Measurements from ENCODE around the gene VPS9D1. TPM values are rescaled to one million over a fixed set of nuclear protein-coding genes. Genes with fewer than 3 reads are reported as not detected.
A peak's percentile ranks its signal among the peaks of the same experiment; 100 is the strongest.
"Not testable (repeated sequence)": the region's sequence is repeated elsewhere in the genome, so short reads cannot be mapped to it uniquely, and the experiment has no call there.

The VPS9D1 gene
- total RNA-seq, 2 donors from 2014 or later, result 18.8 to 23.2 TPM

DNA sequence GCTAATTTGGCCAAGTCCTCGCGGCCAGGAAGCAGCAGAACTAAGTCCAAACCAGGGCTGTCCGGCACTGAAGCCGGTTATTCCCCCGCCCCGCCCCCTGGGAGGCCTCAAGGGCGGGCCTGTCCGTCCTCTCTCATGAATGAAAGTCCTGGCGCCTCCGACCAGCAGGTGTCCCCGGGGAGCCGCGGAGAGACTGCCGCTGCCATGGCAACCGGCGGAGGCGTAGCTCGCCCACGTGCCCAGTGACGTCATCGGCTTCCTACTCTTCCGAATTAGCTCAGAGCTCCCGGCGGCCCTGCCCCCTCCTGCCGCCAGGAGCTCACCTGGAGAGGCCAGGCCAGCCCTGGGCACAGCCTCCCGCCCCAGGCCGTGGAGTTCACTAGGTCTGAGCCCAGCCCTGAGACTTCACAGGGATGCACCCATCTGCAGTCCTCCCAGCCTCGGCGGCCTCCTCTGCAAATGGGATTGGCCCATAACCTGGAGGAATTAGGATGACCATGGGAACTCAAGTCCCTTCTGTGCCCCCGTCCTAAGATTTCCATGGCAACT, 20.5 kb downstream of the VPS9D1 start:
- H3K27ac Mint-ChIP-seq, result peak overlapping the region; percentile 68
- peaks cover 10% of the 10 kb centered on the region for H3K4me1 Mint-ChIP-seq

DNA sequence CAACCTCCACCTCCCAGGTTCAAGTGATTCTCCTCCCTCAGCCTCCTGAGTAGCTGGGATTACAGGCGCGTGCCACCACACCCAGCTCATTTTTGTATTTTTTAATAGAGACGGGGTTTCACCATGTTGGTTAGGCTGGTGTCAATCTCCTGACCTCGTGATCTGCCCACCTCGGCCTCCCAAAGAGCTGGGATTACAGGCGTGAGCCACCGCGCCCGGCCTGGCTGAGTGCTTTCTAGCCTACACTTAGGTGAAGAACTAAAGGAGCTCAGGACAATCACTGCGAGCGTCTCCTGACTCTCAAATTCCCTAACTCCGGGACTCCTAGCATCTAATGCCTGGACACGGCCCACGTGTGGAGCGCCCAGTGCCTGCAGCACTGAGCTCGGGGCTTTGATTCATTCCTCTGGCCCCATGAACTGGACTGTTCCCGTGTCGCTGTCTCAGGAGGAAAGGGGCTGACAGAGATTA, 21.0 kb downstream of the VPS9D1 start:
- not testable (repeated sequence) for H3K36me3 Mint-ChIP-seq (ENCODE audit: low read depth); ATAC-seq; H3K27me3 Mint-ChIP-seq; H3K9me3 ChIP-seq (ENCODE audit: control insufficient read depth, low read length, poor library complexity, severe bottlenecking); DNase-seq
- Mint-ChIP-seq H3K27ac (peak overlapping the region; percentile 68), H3K4me1 (peaks cover 13% of the 10 kb centered on the region), H3K4me3 (peak overlapping the region; percentile 84)

More for the DNA sequence above, 20.5 kb downstream of the VPS9D1 start:
- peak; percentile 32 for ATAC-seq
- peak; percentile 94 to 96 (median 94) for DNase-seq
- Mint-ChIP-seq H3K27me3 (no peaks in the 10 kb centered on the region), H3K4me3 (peak overlapping the region; percentile 84), H3K36me3 (ENCODE audit: low read depth) (no peaks in the 10 kb centered on the region)
- H3K9me3 ChIP-seq (ENCODE audit: control insufficient read depth, low read length, poor library complexity, severe bottlenecking), result no peaks in the 10 kb centered on the region

DNA sequence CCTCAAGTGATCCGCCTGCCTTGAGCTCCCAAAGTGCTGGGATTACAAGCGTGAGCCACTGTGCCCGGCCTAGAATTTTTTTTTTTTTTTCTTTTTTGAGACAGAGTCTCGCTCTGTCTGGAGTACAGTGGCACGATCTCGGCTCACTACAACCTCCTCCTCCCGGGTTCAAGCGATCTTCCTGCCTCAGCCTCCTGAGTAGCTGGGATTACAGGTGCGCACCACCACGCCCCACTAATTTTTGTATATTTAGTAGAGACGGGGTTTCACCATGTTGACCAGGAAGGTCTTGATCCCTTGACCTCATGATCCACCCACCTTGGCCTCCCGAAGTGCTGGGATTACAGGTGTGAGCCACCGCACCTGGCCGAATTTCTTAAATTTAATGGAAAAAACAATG, 22.0 kb downstream of the VPS9D1 start:
- H3K27ac Mint-ChIP-seq; H3K4me3 Mint-ChIP-seq; H3K36me3 Mint-ChIP-seq (ENCODE audit: low read depth); H3K9me3 ChIP-seq (ENCODE audit: control insufficient read depth, low read length, poor library complexity, severe bottlenecking); H3K27me3 Mint-ChIP-seq; ATAC-seq; DNase-seq: not testable (repeated sequence)
- H3K4me1 Mint-ChIP-seq, result peaks cover 13% of the 10 kb centered on the region

DNA sequence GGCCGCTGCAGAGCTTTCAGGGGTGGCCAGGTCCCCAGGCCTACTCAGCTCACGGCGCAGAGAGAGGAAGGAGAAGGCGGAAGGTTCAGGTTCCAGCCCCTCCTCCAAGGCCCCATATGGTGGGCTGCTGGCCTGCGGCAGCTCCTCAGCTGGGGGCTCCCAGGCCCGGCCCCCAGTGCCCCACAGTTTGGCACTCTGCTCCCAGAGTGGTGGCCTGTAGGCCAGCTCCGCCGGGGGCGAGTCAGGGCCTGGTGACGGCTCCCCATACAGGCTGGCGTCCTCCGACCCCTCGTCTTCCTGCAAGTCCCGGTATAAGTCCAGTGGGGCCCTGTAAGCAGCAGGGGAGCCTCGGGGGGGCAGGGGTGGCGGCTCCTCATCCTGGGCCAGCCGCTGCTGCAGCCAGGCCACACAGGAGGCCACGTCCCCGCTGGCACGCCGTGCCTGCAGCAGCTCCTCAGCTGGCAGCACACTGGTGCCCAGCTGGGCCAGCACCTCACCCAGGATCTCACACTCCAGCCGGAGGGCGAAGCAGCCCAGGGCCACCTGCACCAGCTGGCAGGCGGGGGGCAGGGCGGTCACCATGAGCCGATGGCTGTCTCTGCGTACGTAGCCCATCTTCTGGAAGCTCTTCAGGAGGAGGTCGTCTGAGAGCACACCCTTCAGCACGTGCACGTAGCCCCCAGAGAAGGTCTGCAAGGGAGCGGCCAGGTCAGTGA, 22.9 kb downstream of the VPS9D1 start:
- DNase-seq, result no peak

DNA sequence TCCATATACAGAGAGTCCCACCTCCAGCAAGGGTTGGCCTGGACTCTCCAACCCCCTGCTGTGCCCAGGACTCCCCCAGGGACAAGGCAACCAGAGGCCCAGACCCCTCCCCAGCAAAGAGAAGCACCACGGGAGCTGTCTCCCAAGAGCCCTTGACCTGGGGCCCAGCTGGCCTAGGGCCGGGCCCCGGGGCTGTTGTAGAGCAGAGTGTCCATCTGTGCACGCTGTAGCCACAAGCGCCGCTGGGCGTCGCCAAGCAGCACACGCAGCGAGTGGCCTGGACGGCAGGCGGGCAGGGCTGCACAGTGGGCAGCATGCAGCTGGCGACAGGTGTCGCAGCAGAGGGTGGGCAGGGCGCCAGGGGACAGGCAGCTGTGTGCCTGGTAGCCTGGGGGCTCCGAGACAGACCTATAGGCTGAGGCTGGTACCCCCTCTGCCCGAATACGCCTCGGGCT, 23.5 kb downstream of the VPS9D1 start:
- H3K27ac Mint-ChIP-seq, result no peak overlapping the region
- H3K9me3 ChIP-seq (ENCODE audit: control insufficient read depth, low read length, poor library complexity, severe bottlenecking), result no peaks in the 10 kb centered on the region
- no peaks in the 10 kb centered on the region for H3K36me3 Mint-ChIP-seq (ENCODE audit: low read depth)
- no peak overlapping the region for H3K4me3 Mint-ChIP-seq
- H3K27me3 Mint-ChIP-seq, result no peaks in the 10 kb centered on the region
- no peak for ATAC-seq
- H3K4me1 Mint-ChIP-seq, result peaks cover 10% of the 10 kb centered on the region
- no peak for DNase-seq

More for the DNA sequence above, 22.9 kb downstream of the VPS9D1 start:
- Mint-ChIP-seq H3K36me3 (ENCODE audit: low read depth) (no peaks in the 10 kb centered on the region), H3K4me3 (no peak overlapping the region), H3K4me1 (peaks cover 13% of the 10 kb centered on the region), H3K27me3 (no peaks in the 10 kb centered on the region), H3K27ac (no peak overlapping the region)
- no peak for ATAC-seq
- no peaks in the 10 kb centered on the region for H3K9me3 ChIP-seq (ENCODE audit: control insufficient read depth, low read length, poor library complexity, severe bottlenecking)

DNA sequence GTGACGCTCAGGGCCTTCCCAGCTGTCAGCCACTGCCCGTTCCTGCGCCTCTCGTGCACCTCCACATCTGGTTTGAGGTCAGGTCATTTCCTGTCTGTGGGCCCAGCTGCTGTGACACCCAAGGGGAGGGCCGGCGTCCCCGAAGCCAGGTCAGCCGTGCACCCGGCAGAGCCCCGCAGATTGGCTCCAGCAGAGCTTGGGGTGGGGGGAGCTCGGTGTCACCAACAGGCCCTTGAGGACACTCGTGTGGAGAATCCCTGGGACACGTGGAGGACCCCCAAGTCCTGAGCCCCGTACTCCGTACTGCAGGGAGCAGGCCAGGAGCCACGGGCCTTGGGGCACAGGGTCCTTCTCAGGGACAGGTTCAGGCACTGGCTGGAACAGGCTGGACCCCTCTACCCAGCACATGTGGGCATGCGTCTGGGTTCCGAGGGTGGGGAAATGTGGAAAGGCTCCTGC, 24.0 kb downstream of the VPS9D1 start:
- H3K36me3 Mint-ChIP-seq (ENCODE audit: low read depth), result no peaks in the 10 kb centered on the region
- DNase-seq (no peak), ATAC-seq (no peak)
- H3K4me3 Mint-ChIP-seq, result no peak overlapping the region
- no peak overlapping the region for H3K27ac Mint-ChIP-seq
- no peaks in the 10 kb centered on the region for H3K9me3 ChIP-seq (ENCODE audit: control insufficient read depth, low read length, poor library complexity, severe bottlenecking)
- H3K4me1 Mint-ChIP-seq, result peaks cover 10% of the 10 kb centered on the region
- H3K27me3 Mint-ChIP-seq, result no peaks in the 10 kb centered on the region

DNA sequence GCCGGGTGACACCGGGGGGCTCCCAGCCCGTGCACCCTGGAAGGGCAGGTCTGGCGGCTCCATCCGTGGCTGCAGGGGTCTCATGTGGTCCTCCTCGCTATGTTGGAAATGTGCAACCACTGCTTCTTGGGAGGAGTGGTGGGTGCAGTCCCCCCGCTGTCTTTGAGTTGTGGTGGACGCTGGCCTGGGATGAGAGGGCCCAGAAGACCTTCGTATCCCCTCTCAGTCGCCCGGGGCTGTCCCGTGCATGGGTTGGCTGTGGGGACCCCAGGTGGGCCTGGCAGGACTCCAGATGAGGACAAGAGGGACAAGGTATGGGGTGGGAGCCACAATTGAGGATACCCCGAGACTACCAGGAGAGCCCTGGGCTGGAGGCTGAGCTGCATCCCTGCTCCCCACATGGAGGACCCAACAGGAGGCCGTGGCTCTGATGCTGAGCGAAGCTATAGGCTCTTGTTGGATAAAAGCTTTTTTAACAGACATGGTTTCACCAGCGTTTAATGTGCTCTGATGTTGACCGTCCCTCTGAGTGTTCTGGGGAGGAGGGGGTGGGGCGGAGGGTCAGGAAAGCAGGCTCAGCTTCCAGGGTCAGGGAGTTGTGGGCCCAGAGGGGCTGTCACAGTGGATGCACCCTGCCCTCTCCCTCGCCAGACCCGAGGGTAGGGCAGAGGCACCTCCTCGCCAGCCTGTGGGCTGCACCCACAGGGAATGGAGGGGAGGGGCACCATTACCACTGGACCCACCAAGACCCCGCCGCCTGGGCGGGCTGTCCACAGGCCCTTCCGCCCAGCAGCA, 24.6 kb downstream of the VPS9D1 start:
- peaks cover 10% of the 10 kb centered on the region for H3K4me1 Mint-ChIP-seq

DNA sequence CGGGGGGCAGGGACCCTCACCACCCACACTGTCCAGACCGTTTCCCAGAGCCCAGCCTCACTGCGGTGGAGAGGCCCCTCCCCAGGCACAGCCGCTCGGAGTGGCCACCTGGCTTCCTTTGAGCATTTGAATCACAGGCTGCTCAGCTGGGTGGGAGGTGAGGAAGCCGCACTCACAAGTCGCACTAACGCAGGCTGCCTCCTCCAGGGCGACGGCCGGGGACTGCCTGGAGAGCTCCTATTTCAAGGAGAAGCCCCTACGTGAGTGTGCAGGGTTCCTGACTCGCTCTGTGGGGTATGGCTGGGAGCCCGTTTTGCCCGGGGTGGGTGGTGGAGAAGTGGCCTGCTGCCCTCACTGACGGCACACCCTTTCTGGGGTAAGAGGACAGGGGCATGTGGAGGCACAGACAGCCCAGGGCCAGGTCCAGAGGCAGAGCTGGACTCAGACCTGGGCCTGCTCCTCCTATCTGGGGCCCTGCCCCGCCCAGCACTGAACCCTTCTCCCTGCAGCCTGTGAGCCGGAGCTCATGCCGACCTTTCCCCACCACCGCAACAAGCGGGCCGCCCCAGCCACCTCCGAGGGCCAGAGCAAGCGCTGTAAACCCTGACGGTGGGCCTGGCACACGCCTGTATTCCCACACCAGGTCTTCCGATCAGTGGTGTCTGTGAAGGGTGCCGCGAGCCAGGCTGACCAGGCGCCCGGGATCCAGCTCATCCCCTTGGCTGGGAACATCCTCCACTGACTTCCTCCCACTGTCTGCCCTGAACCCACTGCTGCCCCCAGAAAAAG, 25.4 kb downstream of the VPS9D1 start:
- Mint-ChIP-seq H3K4me3 (peak overlapping the region; percentile 21), H3K36me3 (ENCODE audit: low read depth) (no peaks in the 10 kb centered on the region), H3K27me3 (no peaks in the 10 kb centered on the region), H3K27ac (peak overlapping the region; percentile 79), H3K4me1 (peaks cover 7% of the 10 kb centered on the region)
- no peak for ATAC-seq
- no peaks in the 10 kb centered on the region for H3K9me3 ChIP-seq (ENCODE audit: control insufficient read depth, low read length, poor library complexity, severe bottlenecking)
- DNase-seq, result no peak

More for the DNA sequence above, 24.6 kb downstream of the VPS9D1 start:
- Mint-ChIP-seq H3K36me3 (ENCODE audit: low read depth) (no peaks in the 10 kb centered on the region), H3K4me3 (peak overlapping the region; percentile 21), H3K27ac (no peak overlapping the region), H3K27me3 (no peaks in the 10 kb centered on the region)
- DNase-seq, result no peak
- no peak for ATAC-seq
- H3K9me3 ChIP-seq (ENCODE audit: control insufficient read depth, low read length, poor library complexity, severe bottlenecking), result no peaks in the 10 kb centered on the region

DNA sequence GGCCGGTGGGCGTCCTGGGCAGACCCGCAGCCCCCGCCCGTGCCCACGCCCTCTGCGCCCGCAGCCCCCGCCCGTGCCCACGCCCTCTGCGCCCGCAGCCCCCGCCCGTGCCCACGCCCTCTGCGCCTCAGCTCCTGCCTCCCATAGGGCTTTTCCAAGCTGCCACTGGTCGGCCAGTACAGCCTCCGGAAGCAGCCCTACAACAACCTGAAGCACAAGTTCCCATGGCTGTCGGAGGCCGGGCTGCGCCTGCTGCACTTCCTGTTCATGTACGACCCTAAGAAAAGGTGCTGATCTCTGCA, 26.0 kb downstream of the VPS9D1 start:
- not testable (repeated sequence) for H3K4me1 Mint-ChIP-seq, ATAC-seq
- peak overlapping the region; percentile 79 for H3K27ac Mint-ChIP-seq

DNA sequence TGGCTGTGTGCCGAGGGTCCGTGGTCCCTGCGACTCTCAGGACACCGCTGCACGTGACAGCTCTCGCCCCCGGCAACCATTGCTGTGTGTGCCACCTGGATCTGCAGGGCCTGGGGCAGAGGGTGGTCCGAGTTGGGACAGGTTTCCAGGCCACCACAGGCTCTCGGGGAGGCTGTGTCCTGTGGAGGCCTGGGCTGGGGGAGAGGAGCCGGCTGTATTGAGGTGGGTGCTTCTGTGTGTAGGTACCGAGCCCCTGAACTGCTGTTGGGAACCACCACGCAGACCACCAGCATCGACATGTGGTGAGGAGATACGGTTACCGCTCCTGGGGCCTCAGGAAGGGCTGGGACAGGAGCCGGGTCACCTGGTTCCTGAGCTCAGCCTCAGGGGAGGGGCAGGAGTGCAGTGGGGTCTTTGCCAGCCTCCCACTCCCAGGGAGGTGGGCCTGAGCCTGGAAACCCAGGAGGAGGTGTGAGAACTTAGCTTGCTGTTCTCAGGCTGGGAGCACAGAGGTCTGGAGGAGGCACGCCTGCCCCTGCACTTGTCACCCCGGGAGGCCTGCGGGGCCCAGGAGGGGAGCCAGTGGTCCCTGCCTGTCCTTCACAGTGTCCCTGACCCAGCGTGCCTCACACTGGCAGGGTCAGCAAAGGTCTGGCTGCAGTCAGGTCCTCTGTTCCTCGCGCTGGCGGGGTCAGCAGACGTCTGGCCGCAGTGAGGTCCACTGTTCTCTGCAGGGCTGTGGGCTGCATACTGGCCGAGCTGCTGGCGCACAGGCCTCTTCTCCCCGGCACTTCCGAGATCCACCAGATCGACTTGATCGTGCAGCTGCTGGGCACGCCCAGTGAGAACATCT, 26.5 kb downstream of the VPS9D1 start:
- DNase-seq (peak in 1 of 3 donors; percentile 5), ATAC-seq (no peak)
- no peaks in the 10 kb centered on the region for H3K9me3 ChIP-seq (ENCODE audit: control insufficient read depth, low read length, poor library complexity, severe bottlenecking)
- Mint-ChIP-seq H3K4me3 (no peak overlapping the region), H3K4me1 (peaks cover 3% of the 10 kb centered on the region), H3K27ac (peak overlapping the region; percentile 56), H3K27me3 (no peaks in the 10 kb centered on the region), H3K36me3 (ENCODE audit: low read depth) (no peaks in the 10 kb centered on the region)

More for the DNA sequence above, 26.0 kb downstream of the VPS9D1 start:
- H3K27me3 Mint-ChIP-seq; DNase-seq; H3K9me3 ChIP-seq (ENCODE audit: control insufficient read depth, low read length, poor library complexity, severe bottlenecking); H3K36me3 Mint-ChIP-seq (ENCODE audit: low read depth): not testable (repeated sequence)
- peak overlapping the region; percentile 21 for H3K4me3 Mint-ChIP-seq

DNA sequence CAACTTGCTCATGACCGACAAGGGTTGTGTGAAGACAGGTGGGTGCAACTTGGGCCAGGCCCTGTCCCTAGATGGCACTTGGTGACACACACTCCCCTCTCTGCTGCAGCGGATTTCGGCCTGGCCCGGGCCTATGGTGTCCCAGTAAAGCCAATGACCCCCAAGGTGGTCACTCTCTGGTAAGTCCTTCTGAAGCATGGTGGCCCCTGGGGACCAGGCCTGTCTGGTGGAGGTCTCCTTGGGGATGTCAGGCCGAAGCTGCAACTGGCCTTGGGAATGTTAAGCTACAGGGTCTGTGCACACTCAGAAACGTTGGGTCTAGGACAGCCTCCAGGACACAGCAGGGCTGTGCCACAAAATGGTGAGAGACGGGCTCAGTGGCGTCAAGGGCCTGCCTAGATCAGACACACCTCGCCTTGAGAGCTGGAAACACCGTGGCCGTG, 27.4 kb downstream of the VPS9D1 start:
- no peak overlapping the region for H3K27ac Mint-ChIP-seq
- H3K36me3 Mint-ChIP-seq (ENCODE audit: low read depth), result no peaks in the 10 kb centered on the region
- H3K4me3 Mint-ChIP-seq, result no peak overlapping the region
- DNase-seq (peak in 1 of 3 donors; percentile 3), ATAC-seq (no peak)
- H3K27me3 Mint-ChIP-seq, result no peaks in the 10 kb centered on the region
- peaks cover 3% of the 10 kb centered on the region for H3K4me1 Mint-ChIP-seq
- no peaks in the 10 kb centered on the region for H3K9me3 ChIP-seq (ENCODE audit: control insufficient read depth, low read length, poor library complexity, severe bottlenecking)

DNA sequence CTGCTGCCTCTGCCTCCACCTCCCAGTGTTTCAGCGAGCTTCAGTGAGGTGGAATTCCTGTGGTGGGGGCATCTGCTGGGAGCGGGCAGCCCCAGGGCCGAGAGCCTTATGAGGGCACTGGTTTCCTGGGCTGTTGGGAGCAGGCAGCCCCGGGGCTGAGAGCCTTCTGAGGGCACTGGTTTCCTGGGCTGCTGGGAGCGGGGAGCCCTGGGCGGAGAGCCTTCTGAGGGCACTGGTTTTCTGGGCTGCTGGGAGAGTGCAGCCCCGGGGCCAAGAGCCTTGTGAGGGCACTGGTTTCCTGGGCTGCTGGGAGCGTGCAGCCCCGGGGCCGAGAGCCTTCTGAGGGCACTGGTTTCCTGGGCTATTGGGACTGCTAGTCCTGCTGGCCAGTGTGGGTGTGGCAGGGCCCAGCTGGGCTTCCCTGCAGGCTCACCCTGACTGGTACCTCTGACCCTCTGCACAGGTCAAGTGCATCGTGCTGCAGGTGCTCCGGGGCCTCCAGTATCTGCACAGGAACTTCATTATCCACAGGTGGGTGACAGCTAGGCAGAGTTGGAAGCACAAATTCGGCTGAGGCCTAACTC, 28.6 kb downstream of the VPS9D1 start:
- peaks cover 7% of the 10 kb centered on the region for H3K4me1 Mint-ChIP-seq
- H3K27me3 Mint-ChIP-seq, result no peaks in the 10 kb centered on the region
- no peak overlapping the region for H3K27ac Mint-ChIP-seq
- H3K4me3 Mint-ChIP-seq, result no peak overlapping the region
- DNase-seq, result no peak
- H3K36me3 Mint-ChIP-seq (ENCODE audit: low read depth), result no peaks in the 10 kb centered on the region
- ATAC-seq, result no peak
- no peaks in the 10 kb centered on the region for H3K9me3 ChIP-seq (ENCODE audit: control insufficient read depth, low read length, poor library complexity, severe bottlenecking)

Data from T-helper 17 cell (primary cell).